Uterus (tissue), 2 donors: ENCODE results near the gene SIK1.
"Not testable (repeated sequence)": the region's sequence is repeated elsewhere in the genome, so short reads cannot be mapped to it uniquely, and the experiment has no call there.

Experiments used
- POLR2A ChIP-seq, 2 donors: fragments of 450-650 bp; IDR thresholded peaks; one replicate each; pipeline ENCODE4 v1.6.1; 2016; ENCODE audit warnings: antibody characterized with exemption in 2 of 2, mild to moderate bottlenecking in 1 of 2, moderate library complexity in 1 of 2
- TF ChIP-seq, protein P1 (sequence below), 4 experiments: fragments of 200-600 bp in 2 of 4; fragments of 450-650 bp in 2 of 4; sonication (generic) in 2 of 4; IDR thresholded peaks; one replicate each; pipeline ENCODE4 v1.5.1; 2016 to 2019; ENCODE audit warnings: antibody characterized with exemption in 4 of 4, mild to moderate bottlenecking in 2 of 4, moderate library complexity in 1 of 4

- TF ChIP-seq, protein P1, sequence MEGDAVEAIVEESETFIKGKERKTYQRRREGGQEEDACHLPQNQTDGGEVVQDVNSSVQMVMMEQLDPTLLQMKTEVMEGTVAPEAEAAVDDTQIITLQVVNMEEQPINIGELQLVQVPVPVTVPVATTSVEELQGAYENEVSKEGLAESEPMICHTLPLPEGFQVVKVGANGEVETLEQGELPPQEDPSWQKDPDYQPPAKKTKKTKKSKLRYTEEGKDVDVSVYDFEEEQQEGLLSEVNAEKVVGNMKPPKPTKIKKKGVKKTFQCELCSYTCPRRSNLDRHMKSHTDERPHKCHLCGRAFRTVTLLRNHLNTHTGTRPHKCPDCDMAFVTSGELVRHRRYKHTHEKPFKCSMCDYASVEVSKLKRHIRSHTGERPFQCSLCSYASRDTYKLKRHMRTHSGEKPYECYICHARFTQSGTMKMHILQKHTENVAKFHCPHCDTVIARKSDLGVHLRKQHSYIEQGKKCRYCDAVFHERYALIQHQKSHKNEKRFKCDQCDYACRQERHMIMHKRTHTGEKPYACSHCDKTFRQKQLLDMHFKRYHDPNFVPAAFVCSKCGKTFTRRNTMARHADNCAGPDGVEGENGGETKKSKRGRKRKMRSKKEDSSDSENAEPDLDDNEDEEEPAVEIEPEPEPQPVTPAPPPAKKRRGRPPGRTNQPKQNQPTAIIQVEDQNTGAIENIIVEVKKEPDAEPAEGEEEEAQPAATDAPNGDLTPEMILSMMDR (IDR thresholded peaks at IDR 0.05) = not testable (repeated sequence)
- not testable (repeated sequence) for TF ChIP-seq POLR2A (IDR thresholded peaks at IDR 0.05)
These were observed 4.0 kb upstream of the SIK1 start for GRCh38 chr21:43430830-43431416.
